Measurements from ENCODE around the gene DDX25.

DDX25 gene

GRCh38 chr11:125939081-125939521 is 34.8 kb downstream of the DDX25 start:
- no peak for DNase-seq

GRCh38 chr11:125940145-125940544 is 35.8 kb downstream of the DDX25 start:
- no peak for DNase-seq

GRCh38 chr11:125941267-125941618 is 36.9 kb downstream of the DDX25 start:
- DNase-seq = peak; percentile 44

- peak; percentile 94 for DNase-seq
Observed at GRCh38 chr11:125941619-125942611, 37.6 kb downstream of the DDX25 start.

GRCh38 chr11:125942771-125943428 is 38.6 kb downstream of the DDX25 start:
- DNase-seq = no peak

- no peak for DNase-seq
Observed at GRCh38 chr11:125943661-125944349, 39.5 kb downstream of the DDX25 start.

GRCh38 chr11:125944350-125945010 is 40.2 kb downstream of the DDX25 start:
- DNase-seq = no peak

- no peak for DNase-seq
Observed at GRCh38 chr11:125945011-125945796, 40.9 kb downstream of the DDX25 start.

GRCh38 chr11:125945797-125946520 is 41.7 kb downstream of the DDX25 start, which contains the start of gene VSIG10L2:
TSS of gene VSIG10L2 (plus strand) at chr11:125946044. CDS start at chr11:125946056, 12 bp downstream.
- no peak for DNase-seq

- DNase-seq = no peak
Observed at GRCh38 chr11:125946712-125947418, 42.6 kb downstream of the DDX25 start.

- DNase-seq = no peak
Observed at GRCh38 chr11:125947419-125948277, 43.3 kb downstream of the DDX25 start.

- no peak for DNase-seq
Observed at GRCh38 chr11:125948278-125949051, 44.2 kb downstream of the DDX25 start.

GRCh38 chr11:125949271-125950177 is 45.2 kb downstream of the DDX25 start:
- no peak for DNase-seq

GRCh38 chr11:125950178-125950490 is 45.8 kb downstream of the DDX25 start:
- DNase-seq = no peak

GRCh38 chr11:125950696-125951651 is 46.7 kb downstream of the DDX25 start:
- DNase-seq = no peak

GRCh38 chr11:125951731-125952130 is 47.4 kb downstream of the DDX25 start:
- no peak for DNase-seq

- DNase-seq = no peak
Observed at GRCh38 chr11:125952559-125952958, 48.3 kb downstream of the DDX25 start.
